GM12878 (cell line): ENCODE measurements around the gene CD1D. TPM values are rescaled to one million over a fixed set of nuclear protein-coding genes. Genes with fewer than 3 reads are reported as not detected.

Experiments
- BACH1 ChIP-seq: fragments of 450-650 bp; IDR thresholded peaks from 2 replicates; pipeline ENCODE4 v1.6.1; 2017; ENCODE audit warnings: mild to moderate bottlenecking, borderline replicate concordance
- CUX1 ChIP-seq: IDR thresholded peaks from 2 replicates; pipeline ENCODE4 v1.6.1; 2012; ENCODE audit warnings: improper control_type of control experiment, low read depth, low read length; ENCODE audit not compliant: insufficient replicate concordance
- EED ChIP-seq: sonication (generic); IDR thresholded peaks from 2 replicates; pipeline ENCODE4 v1.6.1; 2016; ENCODE audit warnings: antibody characterized with exemption, low read depth
- FOXM1 ChIP-seq: IDR thresholded peaks from 2 replicates; pipeline ENCODE4 v1.6.1; 2012; ENCODE audit warnings: low read depth, mild to moderate bottlenecking, inconsistent platforms, low read length, moderate library complexity
- IKZF2 ChIP-seq, 2 experiments: fragments of 450-650 bp; IDR thresholded peaks; 2 replicates each; pipeline ENCODE4 v1.6.1; 2017; ENCODE audit warnings: mild to moderate bottlenecking in 2 of 2, moderate library complexity in 2 of 2
- IRF4 ChIP-seq: IDR thresholded peaks from 2 replicates; pipeline ENCODE4 v1.6.1; 2011; ENCODE audit warnings: low read depth, low read length
- MEF2A ChIP-seq: IDR thresholded peaks from 2 replicates; pipeline ENCODE4 v1.6.1; 2011; ENCODE audit warnings: low read depth, mild to moderate bottlenecking, low read length, moderate library complexity; ENCODE audit not compliant: insufficient read depth
- NFYA ChIP-seq: IDR thresholded peaks from 2 replicates; pipeline ENCODE4 v1.6.1; 2011; ENCODE audit warnings: low read depth, mild to moderate bottlenecking, low read length, improper control_type of control experiment, borderline replicate concordance
- NR2C2 ChIP-seq: IDR thresholded peaks from 2 replicates; pipeline ENCODE4 v1.6.1; 2011; ENCODE audit warnings: borderline replicate concordance, low read depth; ENCODE audit not compliant: control insufficient read depth, insufficient read length
- PKNOX1 ChIP-seq: fragments of 450-650 bp; IDR thresholded peaks from 2 replicates; pipeline ENCODE4 v1.6.1; 2016; ENCODE audit warnings: mild to moderate bottlenecking
- PML ChIP-seq: IDR thresholded peaks from 2 replicates; pipeline ENCODE4 v1.6.1; 2012; ENCODE audit warnings: low read length, inconsistent platforms
- RAD51 ChIP-seq: fragments of 450-650 bp; IDR thresholded peaks from 2 replicates; pipeline ENCODE4 v1.6.1; 2016; ENCODE audit warnings: moderate library complexity, mild to moderate bottlenecking, inconsistent platforms
- RUNX3 ChIP-seq: IDR thresholded peaks from 2 replicates; pipeline ENCODE4 v1.6.1; 2012; ENCODE audit warnings: low read length, inconsistent platforms
- SMARCA5 ChIP-seq: fragments of 450-650 bp; IDR thresholded peaks from 2 replicates; pipeline ENCODE4 v1.6.1; 2017; ENCODE audit warnings: mild to moderate bottlenecking
- USF2 ChIP-seq: IDR thresholded peaks from 2 replicates; pipeline ENCODE4 v1.6.1; 2011; ENCODE audit warnings: low read depth, low read length, improper control_type of control experiment, borderline replicate concordance
- polyA plus RNA-seq, 11 experiments: library from polyadenylated mRNA; depleted of rRNA in 4 of 11; unstranded in 6 of 11; stranded (reverse) in 5 of 11; fragments of >200 nt; fragmentation: Nextera tagmentation in 4 of 11; fragmentation: Illumina TruSeq in 1 of 11; extraction: Ambion mirVana in 4 of 11; extraction: Trizol in 1 of 11; gene quantifications; 1 replicate in 1 of 11; 2 replicates in 10 of 11; pipeline versions ENCODE4 v1.2.1 to v1.2.3, GENCODE V29; 2011 to 2016; ENCODE audit warnings: inconsistent platforms in 2 of 11, missing spikeins in 2 of 11, low read depth in 1 of 11
- total RNA-seq, 4 experiments: library from RNA; depleted of rRNA in 3 of 4; stranded (reverse); fragments of >200 nt in 3 of 4; fragmentation: Illumina TruSeq in 1 of 4; extraction: Trizol in 1 of 4; gene quantifications; 2 replicates each; pipeline versions ENCODE4 v1.2.1 to v1.2.3, GENCODE V29; 2013 to 2021
- TF ChIP-seq, protein P1 (sequence below): IDR thresholded peaks from 2 replicates; pipeline ENCODE4 v1.6.1; 2012; ENCODE audit warnings: low read depth, low read length, improper control_type of control experiment

Gene CD1D
- total and polyA plus RNA-seq, 10 of the 15 experiments (the other 5 are each of a cell fraction or from before 2014, with no cell fraction given) = 0.21 to 1.4 (median 0.73) TPM; not detected in 2

DNA sequence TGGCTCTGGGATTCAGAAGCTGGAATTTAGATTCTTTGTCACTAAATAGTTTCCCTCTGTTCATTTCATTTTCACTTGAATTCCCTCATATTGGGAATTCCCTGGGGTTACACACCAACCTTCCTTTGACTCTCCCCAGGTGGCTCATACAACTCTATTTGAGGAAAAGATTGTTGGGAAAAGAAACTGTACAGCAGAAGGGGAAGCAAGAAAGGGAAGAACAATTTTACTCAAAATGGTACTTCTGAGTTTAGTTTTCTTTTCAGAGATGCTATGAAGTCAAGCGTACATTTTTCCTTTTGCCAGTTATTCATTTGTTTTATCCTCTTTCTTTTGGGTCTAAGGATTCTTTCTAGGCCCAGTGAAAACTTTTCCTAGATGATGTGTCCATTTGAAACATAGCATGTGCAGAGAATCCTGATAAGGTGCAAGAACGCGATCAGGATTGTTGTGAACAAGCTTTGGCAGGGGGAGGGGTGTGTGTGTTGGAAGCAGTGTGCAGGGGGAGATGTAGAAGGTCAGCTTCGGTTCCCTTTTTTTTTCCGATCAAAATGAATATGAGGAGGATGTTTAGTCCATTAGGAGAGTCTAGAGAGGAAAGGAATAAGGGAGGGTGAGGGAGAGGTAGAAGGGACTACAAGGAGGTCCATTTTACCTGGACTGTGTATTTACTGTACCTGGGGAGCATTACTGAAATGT lies 26.8 kb upstream of the CD1D start (continued):
- TF ChIP-seq CUX1 = no peak
- no peak for TF ChIP-seq SMARCA5
- TF ChIP-seq FOXM1 = peak; percentile 67; the same call in 1 of the 2 replicates
- TF ChIP-seq NFYA = no peak
- TF ChIP-seq, protein P1, sequence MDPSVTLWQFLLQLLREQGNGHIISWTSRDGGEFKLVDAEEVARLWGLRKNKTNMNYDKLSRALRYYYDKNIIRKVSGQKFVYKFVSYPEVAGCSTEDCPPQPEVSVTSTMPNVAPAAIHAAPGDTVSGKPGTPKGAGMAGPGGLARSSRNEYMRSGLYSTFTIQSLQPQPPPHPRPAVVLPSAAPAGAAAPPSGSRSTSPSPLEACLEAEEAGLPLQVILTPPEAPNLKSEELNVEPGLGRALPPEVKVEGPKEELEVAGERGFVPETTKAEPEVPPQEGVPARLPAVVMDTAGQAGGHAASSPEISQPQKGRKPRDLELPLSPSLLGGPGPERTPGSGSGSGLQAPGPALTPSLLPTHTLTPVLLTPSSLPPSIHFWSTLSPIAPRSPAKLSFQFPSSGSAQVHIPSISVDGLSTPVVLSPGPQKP = no peak
- no peak for TF ChIP-seq BACH1
- TF ChIP-seq PML = no peak
- TF ChIP-seq MEF2A = no peak
- TF ChIP-seq EED = peak; percentile 89
- no peak for TF ChIP-seq RAD51
- no peak for TF ChIP-seq USF2
- peak; percentile 26 to 39; a peak in 2 of 4 replicates for TF ChIP-seq IKZF2 (IDR thresholded peaks at IDR 0.05)
- TF ChIP-seq PKNOX1 = no peak
- TF ChIP-seq IRF4 = peak; percentile 41; the same call in 1 of the 2 replicates
- no peak for TF ChIP-seq NR2C2
- TF ChIP-seq RUNX3 = peak; percentile 42
